ENCODE data around the gene MYO5A.
A peak's percentile ranks its signal among the peaks of the same experiment; 100 is the strongest.

The MYO5A gene

DNA sequence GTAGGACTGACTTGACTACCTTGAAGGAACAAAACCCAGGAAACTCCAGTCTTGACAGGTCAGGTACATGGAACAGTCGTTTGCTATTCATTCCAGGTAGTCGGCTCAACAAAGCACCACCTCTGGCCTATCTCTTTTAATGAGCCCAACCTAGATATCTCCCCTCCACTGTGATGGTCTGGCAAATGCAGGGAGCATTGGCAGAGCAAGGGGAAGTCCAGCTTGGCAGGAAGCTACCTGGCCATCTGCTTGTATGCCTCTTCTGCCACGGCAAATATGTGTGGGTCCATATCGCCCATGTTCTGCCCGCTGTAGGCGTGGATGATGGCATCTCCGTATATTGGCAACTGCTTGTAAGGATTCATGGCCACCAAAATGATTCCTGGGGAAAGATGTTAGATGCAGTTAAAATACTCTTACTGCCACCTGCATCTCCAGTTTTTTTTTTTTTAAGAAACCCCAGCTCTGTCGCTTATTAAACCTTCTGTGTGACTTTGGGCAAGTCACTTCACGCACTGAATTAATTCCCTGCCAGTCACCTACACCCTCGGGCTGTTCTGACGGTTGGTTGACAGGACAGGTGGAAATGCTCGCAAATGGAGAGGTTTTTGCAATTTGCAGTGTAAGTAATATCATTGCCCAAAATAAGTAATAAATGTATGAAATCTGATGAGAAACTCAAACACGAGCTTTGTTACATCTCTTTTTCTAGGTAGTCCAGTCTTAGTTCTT lies 249.9 kb downstream of the MYO5A start:
- in situ Hi-C loops (cut with HindIII; ENCODE audit: low sequenced_read_pairs), result no loop called here
- H3K4me3 ChIP-seq (ENCODE audit: low read depth, low read length), result no peak overlapping the region
- DNase-seq (ENCODE audit: low read depth, low spot score), result no peak
- TF ChIP-seq, protein P1, sequence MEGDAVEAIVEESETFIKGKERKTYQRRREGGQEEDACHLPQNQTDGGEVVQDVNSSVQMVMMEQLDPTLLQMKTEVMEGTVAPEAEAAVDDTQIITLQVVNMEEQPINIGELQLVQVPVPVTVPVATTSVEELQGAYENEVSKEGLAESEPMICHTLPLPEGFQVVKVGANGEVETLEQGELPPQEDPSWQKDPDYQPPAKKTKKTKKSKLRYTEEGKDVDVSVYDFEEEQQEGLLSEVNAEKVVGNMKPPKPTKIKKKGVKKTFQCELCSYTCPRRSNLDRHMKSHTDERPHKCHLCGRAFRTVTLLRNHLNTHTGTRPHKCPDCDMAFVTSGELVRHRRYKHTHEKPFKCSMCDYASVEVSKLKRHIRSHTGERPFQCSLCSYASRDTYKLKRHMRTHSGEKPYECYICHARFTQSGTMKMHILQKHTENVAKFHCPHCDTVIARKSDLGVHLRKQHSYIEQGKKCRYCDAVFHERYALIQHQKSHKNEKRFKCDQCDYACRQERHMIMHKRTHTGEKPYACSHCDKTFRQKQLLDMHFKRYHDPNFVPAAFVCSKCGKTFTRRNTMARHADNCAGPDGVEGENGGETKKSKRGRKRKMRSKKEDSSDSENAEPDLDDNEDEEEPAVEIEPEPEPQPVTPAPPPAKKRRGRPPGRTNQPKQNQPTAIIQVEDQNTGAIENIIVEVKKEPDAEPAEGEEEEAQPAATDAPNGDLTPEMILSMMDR (IDR thresholded peaks at IDR 0.05; ENCODE audit: low read depth, low read length), result no peak

DNA sequence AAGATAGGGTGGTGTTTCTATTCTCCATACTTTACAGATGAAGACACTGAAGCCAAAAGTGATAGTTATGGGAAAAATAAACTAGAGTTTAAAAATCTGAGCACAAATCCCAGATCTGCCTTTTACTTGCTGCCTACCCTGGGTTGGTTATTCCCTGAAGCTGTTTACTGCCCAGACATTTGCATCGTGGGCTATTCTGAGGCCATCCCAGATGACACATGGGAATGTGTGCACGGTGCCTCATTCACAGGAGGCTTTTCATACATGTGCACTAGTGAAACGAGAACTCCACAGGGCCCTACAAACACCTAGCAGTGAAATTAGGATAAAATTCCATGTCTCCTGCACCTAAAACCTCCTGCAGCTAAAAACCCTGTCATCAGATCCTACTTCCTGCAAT lies 250.5 kb downstream of the MYO5A start:
- in situ Hi-C loops (cut with HindIII; ENCODE audit: low sequenced_read_pairs), result no loop called here
- TF ChIP-seq, protein P1 (IDR thresholded peaks at IDR 0.05; ENCODE audit: low read depth, low read length), result no peak
- no peak overlapping the region for H3K4me3 ChIP-seq (ENCODE audit: low read depth, low read length)
- no peak for DNase-seq (ENCODE audit: low read depth, low spot score)

DNA sequence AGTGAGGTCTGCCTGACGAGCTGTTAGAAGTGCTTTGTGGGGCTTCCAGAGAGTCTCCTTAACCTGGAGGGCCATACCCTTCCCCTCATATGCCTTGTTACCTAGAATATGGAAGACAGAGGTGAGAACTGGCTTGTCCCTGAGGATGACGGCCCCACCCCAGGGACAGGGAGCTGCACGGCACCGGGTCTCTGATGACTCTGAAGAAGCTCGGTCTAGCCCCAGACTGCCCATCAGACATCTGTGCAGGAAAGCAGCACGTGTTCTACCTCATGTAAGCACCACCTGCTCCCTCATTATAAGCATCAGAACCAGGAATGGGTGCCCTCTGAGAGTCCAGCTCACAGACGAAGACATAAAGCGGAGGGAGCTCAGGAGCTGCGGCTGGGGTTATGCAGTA lies 251.1 kb downstream of the MYO5A start:
- no peak for DNase-seq (ENCODE audit: low read depth, low spot score)
- TF ChIP-seq, protein P1 (IDR thresholded peaks at IDR 0.05; ENCODE audit: low read depth, low read length), result no peak
- in situ Hi-C loops (cut with HindIII; ENCODE audit: low sequenced_read_pairs), result no loop called here
- no peak overlapping the region for H3K4me3 ChIP-seq (ENCODE audit: low read depth, low read length)

DNA sequence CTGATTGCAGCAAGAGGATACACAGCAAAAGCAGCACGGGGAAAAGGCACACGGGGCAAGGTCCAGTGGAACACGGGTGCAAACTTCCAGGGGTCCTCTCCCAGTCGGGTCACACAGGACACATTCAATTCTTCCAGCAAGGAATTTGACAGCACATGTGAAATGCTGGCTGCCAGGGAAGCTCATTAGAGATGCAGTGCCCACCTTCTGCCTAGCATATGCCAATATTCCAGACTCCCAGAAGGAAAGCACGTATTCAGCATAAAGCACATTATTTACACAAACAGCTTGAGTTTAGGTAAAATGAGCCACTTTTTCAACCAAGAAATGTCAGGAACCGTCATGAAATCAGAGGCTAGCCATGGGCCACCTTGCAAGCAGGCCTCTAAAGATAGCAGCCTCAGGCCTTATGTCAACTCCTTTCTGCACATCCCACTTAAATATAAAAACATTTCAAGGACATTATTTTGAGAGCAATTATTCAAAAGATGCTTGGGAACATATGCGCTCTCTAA lies 252.4 kb downstream of the MYO5A start:
- in situ Hi-C loops (cut with HindIII; ENCODE audit: low sequenced_read_pairs), result no loop called here
- no peak for DNase-seq (ENCODE audit: low read depth, low spot score)
- TF ChIP-seq, protein P1 (IDR thresholded peaks at IDR 0.05; ENCODE audit: low read depth, low read length), result no peak
- H3K4me3 ChIP-seq (ENCODE audit: low read depth, low read length), result no peak overlapping the region

DNA sequence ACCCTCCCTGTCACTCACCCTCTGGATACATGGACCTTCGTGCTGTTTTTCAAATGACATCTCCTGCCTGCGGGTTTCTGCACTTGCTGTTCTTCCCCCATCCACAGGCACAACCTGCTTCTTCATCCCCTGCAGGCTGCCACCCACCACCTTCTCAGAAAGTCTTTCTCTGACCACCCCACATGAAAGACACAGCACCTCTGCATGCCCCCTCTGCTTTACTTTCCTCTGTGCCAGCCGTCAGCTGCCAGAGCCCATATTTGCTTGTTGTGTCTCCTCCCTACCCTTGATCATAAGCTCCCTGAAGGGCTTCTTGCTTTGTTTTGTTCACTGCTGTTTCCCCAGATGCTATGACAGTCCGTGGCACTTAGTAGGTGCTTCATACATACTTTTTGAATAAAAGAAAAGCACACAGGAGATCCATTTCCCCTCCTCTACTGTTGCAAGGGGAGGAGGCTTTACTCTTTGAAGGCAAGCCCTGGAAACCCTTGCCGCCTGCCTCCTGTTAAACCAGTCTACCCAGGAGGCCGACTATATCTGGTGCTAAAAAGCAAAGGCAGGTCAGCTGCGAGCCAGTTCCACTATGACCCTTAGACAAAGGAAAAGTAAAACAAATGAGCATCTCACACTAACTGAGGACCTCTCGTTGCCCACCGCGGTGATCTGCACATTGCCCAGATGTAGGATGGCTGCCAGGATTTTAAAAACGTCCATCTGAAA lies 265.0 kb downstream of the MYO5A start:
- in situ Hi-C loops (cut with HindIII; ENCODE audit: low sequenced_read_pairs), result no loop called here
- H3K4me3 ChIP-seq (ENCODE audit: low read depth, low read length), result no peak overlapping the region
- DNase-seq (ENCODE audit: low read depth, low spot score), result no peak
- TF ChIP-seq, protein P1 (IDR thresholded peaks at IDR 0.05; ENCODE audit: low read depth, low read length), result no peak

DNA sequence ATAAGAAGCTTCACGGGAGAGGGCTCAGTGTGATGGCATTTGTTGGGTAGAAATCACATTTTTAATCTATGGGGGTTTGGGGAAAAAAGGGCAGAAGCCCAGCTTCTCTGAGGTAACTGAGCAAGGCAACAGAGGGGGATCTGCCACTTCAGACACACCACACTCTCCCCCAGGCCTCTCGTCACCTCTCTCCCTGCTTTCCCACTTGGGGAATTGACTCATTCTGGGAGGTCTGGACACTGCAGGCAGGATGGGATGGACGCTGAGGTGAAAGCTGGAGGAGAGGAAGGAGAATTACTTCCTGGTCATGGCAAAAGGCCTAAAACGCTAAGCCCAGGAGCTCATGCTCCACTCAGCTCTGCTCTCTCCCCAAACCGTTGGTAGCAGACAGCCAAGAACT lies 266.3 kb downstream of the MYO5A start:
- TF ChIP-seq, protein P1 (IDR thresholded peaks at IDR 0.05; ENCODE audit: low read depth, low read length), result no peak
- no peak overlapping the region for H3K4me3 ChIP-seq (ENCODE audit: low read depth, low read length)
- in situ Hi-C loops (cut with HindIII; ENCODE audit: low sequenced_read_pairs), result no loop called here
- peak; percentile 8 for DNase-seq (ENCODE audit: low read depth, low spot score)

Measured in astrocyte of the spinal cord (primary cell).